ENCODE measurements around the gene MTHFD1L.

The MTHFD1L gene

DNA sequence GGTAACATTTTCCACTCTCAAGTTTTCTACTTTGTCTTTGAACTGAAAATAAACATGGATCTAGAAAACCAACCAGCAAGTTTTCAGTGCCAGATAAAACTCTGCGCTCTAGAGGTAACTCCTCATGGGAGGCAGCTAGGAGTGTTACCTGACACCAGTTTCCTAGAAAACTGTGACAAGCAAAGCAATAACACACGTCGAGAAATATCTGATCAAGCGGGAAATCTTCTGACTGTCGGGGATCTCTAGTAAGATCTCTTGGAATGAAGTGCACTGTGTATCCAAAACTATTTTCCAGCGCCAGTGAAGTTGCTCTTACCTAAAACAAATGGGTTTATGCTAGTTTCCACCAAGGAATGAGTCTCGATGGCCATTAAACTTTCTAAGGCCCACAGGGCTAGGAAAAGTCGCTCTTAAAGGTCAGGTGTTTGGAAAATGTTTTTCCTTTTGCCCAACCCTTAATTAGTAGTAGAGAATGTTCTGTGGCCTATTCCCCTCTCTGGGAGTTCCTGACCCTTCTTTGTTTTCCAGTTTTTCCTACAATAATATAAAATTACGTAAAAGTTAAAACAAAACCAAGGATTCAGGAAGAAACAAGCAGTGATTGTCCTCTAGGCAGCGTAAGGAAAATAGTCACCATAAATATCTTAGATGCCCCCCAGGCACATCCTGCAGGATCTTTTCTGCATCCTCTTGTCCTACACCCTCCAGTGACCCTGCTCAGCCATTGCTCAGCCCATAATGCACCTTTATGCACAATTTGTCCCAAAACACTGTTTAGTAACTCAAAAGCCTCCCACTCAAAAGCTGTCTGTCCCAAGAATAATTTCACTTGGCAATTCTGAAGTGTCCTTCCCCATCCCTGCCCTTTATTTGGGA, 236.6 kb downstream of the MTHFD1L start:
- TF ChIP-seq CTCF (IDR thresholded peaks at IDR 0.05; ENCODE audit: low read depth, low read length) = no peak
- H3K4me3 ChIP-seq (ENCODE audit: low read depth, low read length) = no peak overlapping the region
- in situ Hi-C loops (cut with HindIII; ENCODE audit: low sequenced_read_pairs) = no loop called here
- DNase-seq (ENCODE audit: low read depth, low spot score) = no peak

DNA sequence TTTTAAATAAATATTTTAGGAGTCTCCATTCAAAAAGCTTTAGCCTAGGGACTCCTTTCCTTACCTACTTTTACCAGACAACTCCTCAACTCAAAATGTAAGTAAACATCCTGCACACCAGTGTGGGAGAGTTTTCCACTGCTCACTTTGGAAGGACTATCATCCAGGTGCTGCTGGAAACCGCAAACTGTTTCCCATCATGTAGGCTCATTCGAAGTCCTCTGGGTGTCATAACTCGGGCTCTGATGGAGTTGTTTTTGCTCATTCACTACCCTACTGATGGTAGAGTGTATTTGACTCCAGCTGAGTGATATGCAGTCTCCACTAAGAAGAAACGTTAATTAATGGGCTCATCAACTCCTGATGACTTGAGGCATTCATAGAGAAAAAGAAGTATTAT, 237.8 kb downstream of the MTHFD1L start:
- no peak for DNase-seq (ENCODE audit: low read depth, low spot score)
- in situ Hi-C loops (cut with HindIII; ENCODE audit: low sequenced_read_pairs) = no loop called here
- no peak overlapping the region for H3K4me3 ChIP-seq (ENCODE audit: low read depth, low read length)
- no peak for TF ChIP-seq CTCF (IDR thresholded peaks at IDR 0.05; ENCODE audit: low read depth, low read length)

GRCh38 chr6:151107897-151108427, 242.5 kb downstream of the MTHFD1L start:
- no peak overlapping the region for H3K4me3 ChIP-seq (ENCODE audit: low read depth, low read length)
- in situ Hi-C loops (cut with HindIII; ENCODE audit: low sequenced_read_pairs) = no loop called here
- DNase-seq (ENCODE audit: low read depth, low spot score) = no peak

GRCh38 chr6:151108548-151108947, 243.0 kb downstream of the MTHFD1L start:
- TF ChIP-seq CTCF (IDR thresholded peaks at IDR 0.05; ENCODE audit: low read depth, low read length) = no peak
- no peak overlapping the region for H3K4me3 ChIP-seq (ENCODE audit: low read depth, low read length)
- in situ Hi-C loops (cut with HindIII; ENCODE audit: low sequenced_read_pairs) = no loop called here
- no peak for DNase-seq (ENCODE audit: low read depth, low spot score)

More at GRCh38 chr6:151107897-151108427, 242.5 kb downstream of the MTHFD1L start:
- no peak for TF ChIP-seq CTCF (IDR thresholded peaks at IDR 0.05; ENCODE audit: low read depth, low read length)

DNA sequence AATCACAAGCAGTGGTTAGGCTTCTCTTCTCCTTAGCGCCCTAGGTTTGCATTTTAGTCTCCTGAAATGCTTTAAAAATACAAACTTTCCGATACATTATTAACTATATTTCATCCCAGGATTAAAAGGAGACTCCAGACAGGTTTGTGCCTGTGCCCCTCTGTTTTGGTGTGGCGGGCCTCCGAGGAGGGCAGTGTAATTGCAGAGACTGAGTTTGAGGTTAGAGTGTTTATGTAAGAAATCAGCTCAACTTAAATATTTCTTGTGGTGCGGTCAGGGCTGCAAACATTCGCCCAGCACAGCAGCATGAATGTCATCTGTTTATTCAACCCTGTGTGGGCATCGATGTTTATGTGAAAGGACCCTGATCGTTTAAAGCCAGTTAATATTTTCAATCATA, 243.9 kb downstream of the MTHFD1L start:
- DNase-seq (ENCODE audit: low read depth, low spot score) = no peak
- no peak for TF ChIP-seq CTCF (IDR thresholded peaks at IDR 0.05; ENCODE audit: low read depth, low read length)
- in situ Hi-C loops (cut with HindIII; ENCODE audit: low sequenced_read_pairs) = no loop called here
- no peak overlapping the region for H3K4me3 ChIP-seq (ENCODE audit: low read depth, low read length)

GRCh38 chr6:151109869-151110575, 244.5 kb downstream of the MTHFD1L start:
- DNase-seq (ENCODE audit: low read depth, low spot score) = no peak
- no peak overlapping the region for H3K4me3 ChIP-seq (ENCODE audit: low read depth, low read length)
- in situ Hi-C loops (cut with HindIII; ENCODE audit: low sequenced_read_pairs) = no loop called here
- no peak for TF ChIP-seq CTCF (IDR thresholded peaks at IDR 0.05; ENCODE audit: low read depth, low read length)

All from astrocyte of the spinal cord (primary cell).